Putamen (tissue), 1 donor: ENCODE results near the gene TECPR2.
"Not testable (repeated sequence)": the region's sequence is repeated elsewhere in the genome, so short reads cannot be mapped to it uniquely, and the experiment has no call there.

Experiments
- DNase-seq: peaks from one replicate; pipeline ENCODE4 v3.0.0-alpha.2; 2016; ENCODE audit warnings: low spot score

The TECPR2 gene

GRCh38 chr14:102528431-102529170 is 165.9 kb downstream of the TECPR2 start:
- DNase-seq = no peak

- no peak for DNase-seq
Measured at GRCh38 chr14:102530828-102531478, 168.2 kb downstream of the TECPR2 start.

GRCh38 chr14:102532204-102532658 is 169.5 kb downstream of the TECPR2 start:
- no peak for DNase-seq

- DNase-seq = no peak
Measured at GRCh38 chr14:102537981-102538601, 175.3 kb downstream of the TECPR2 start.

- no peak for DNase-seq
Measured at GRCh38 chr14:102538602-102539543, 176.1 kb downstream of the TECPR2 start.

- no peak for DNase-seq
Measured at GRCh38 chr14:102539544-102540314, 177.0 kb downstream of the TECPR2 start.

GRCh38 chr14:102540315-102541028 is 177.7 kb downstream of the TECPR2 start:
- no peak for DNase-seq

GRCh38 chr14:102541029-102541491 is 178.3 kb downstream of the TECPR2 start:
- DNase-seq = not testable (repeated sequence)

- no peak for DNase-seq
Measured at GRCh38 chr14:102541771-102542170, 179.0 kb downstream of the TECPR2 start.

GRCh38 chr14:102544046-102544746 is 181.5 kb downstream of the TECPR2 start:
- no peak for DNase-seq

GRCh38 chr14:102544747-102545460 is 182.2 kb downstream of the TECPR2 start:
- no peak for DNase-seq

GRCh38 chr14:102545461-102546265 is 182.9 kb downstream of the TECPR2 start:
- no peak for DNase-seq

- no peak for DNase-seq
Measured at GRCh38 chr14:102548616-102549240, 186.0 kb downstream of the TECPR2 start.

- not testable (repeated sequence) for DNase-seq
Measured at GRCh38 chr14:102550927-102551401, 188.2 kb downstream of the TECPR2 start.
